Common myeloid progenitor, CD34-positive (primary cell): ENCODE results near the gene BPIFB3.

Experiments used
- CTCF ChIA-PET: fragments of 350-600 bp; sonication (Branson Sonifier 250); formaldehyde crosslinking; loops from one replicate; lab custom pipeline; 2021; ENCODE audit warnings: antibody characterized with exemption; lab: Charles Lee
- POLR2A ChIA-PET: fragments of 350-600 bp; sonication (Branson Sonifier 250); formaldehyde crosslinking; loops from one replicate; lab custom pipeline; 2021; ENCODE audit warnings: antibody characterized with exemption; lab: Charles Lee
- DNase-seq, 3 donors: peaks; one replicate each; pipeline versions ENCODE4 v3.0.0 to v3.0.0-alpha.2; 2013
- H3K27ac ChIP-seq, 2 experiments: 1 replicate in 1 of 2; 2 replicates in 1 of 2; pipeline ENCODE4 v1.7.0; 2013; ENCODE audit warnings: inconsistent platforms in 2 of 2, low read length in 2 of 2, mild to moderate bottlenecking in 2 of 2, low read depth in 1 of 2, moderate library complexity in 1 of 2; ENCODE audit not compliant: severe bottlenecking in 2 of 2, insufficient read depth in 1 of 2, poor library complexity in 1 of 2
- H3K27me3 ChIP-seq, 5 experiments: replicated peaks in 2 of 5; 1 replicate in 3 of 5; 2 replicates in 2 of 5; pipeline versions ENCODE4 v1.6.1 to v1.7.0; 2013; ENCODE audit warnings: low read length in 4 of 5, mild to moderate bottlenecking in 2 of 5, moderate library complexity in 2 of 5, inconsistent platforms in 1 of 5; ENCODE audit not compliant: insufficient read depth in 5 of 5, control insufficient read depth in 4 of 5
- H3K36me3 ChIP-seq, 4 experiments: 1 replicate in 2 of 4; 2 replicates in 2 of 4; pipeline versions ENCODE4 v1.6.1 to v1.7.0; 2013; ENCODE audit warnings: low read length in 3 of 4, control low read depth in 1 of 4, mild to moderate bottlenecking in 1 of 4; ENCODE audit not compliant: control insufficient read depth in 4 of 4, insufficient read depth in 4 of 4
- H3K4me1 ChIP-seq, 4 experiments: 1 replicate in 3 of 4; 2 replicates in 1 of 4; pipeline versions ENCODE4 v1.6.1 to v1.7.1; 2013; ENCODE audit warnings: low read length in 3 of 4, mild to moderate bottlenecking in 3 of 4, control low read depth in 1 of 4, inconsistent platforms in 1 of 4, moderate library complexity in 1 of 4; ENCODE audit not compliant: control insufficient read depth in 4 of 4, insufficient read depth in 4 of 4; ENCODE audit errors: control extremely low read depth in 1 of 4
- H3K4me3 ChIP-seq, 7 experiments: 1 replicate in 4 of 7; 2 replicates in 3 of 7; pipeline versions ENCODE4 v1.5.1 to v1.7.0; 2013; ENCODE audit warnings: mild to moderate bottlenecking in 7 of 7, low read length in 6 of 7, moderate library complexity in 6 of 7, inconsistent platforms in 2 of 7, low read depth in 2 of 7, control low read depth in 1 of 7; ENCODE audit not compliant: insufficient read depth in 4 of 7, control insufficient read depth in 1 of 7; ENCODE audit errors: extremely low read depth in 1 of 7
- H3K9me3 ChIP-seq, 5 experiments: 1 replicate in 4 of 5; 2 replicates in 1 of 5; pipeline versions ENCODE4 v1.6.1 to v1.7.1; 2013; ENCODE audit warnings: low read length in 4 of 5, mild to moderate bottlenecking in 2 of 5, inconsistent platforms in 1 of 5, low read depth in 1 of 5, moderate library complexity in 1 of 5; ENCODE audit not compliant: control insufficient read depth in 4 of 5, insufficient read depth in 2 of 5; ENCODE audit errors: control extremely low read depth in 1 of 5
- WGBS: methylation state at CpG from one replicate; pipeline ENCODE4 v1.1.5; 2013; ENCODE audit not compliant: insufficient coverage; 5-methylcytosine and 5-hydroxymethylcytosine counted together

Gene BPIFB3

GRCh38 chr20:33007376-33008335 is 46.0 kb upstream of the BPIFB3 start, which contains the start of gene BPIFB2:
TSS of gene BPIFB2 (plus strand) at chr20:33007704. CDS start at chr20:33008575, 871 bp downstream.
- Histone ChIP-seq H3K27me3 (no peaks in the 10 kb centered on the region), H3K27ac (no peak within 1 kb of the TSS), H3K36me3 (no peaks in the 10 kb centered on the region), H3K9me3 (peaks cover 0 to 4% (median 3%) of the 10 kb centered on the region in 5 experiments), H3K4me1 (no peaks in the 10 kb centered on the region), H3K4me3 (no peak within 1 kb of the TSS)
- ChIA-PET CTCF (no interaction called here), POLR2A (no interaction called here)
- 89% methylated on average over 10 of the region's 11 CpGs for WGBS
- DNase-seq: no peak

GRCh38 chr20:33008336-33009213 is 45.1 kb upstream of the BPIFB3 start:
- Histone ChIP-seq H3K4me3 (no peak overlapping the region), H3K4me1 (no peaks in the 10 kb centered on the region), H3K9me3 (peaks cover 0 to 4% (median 3%) of the 10 kb centered on the region in 5 experiments), H3K36me3 (no peaks in the 10 kb centered on the region), H3K27me3 (no peaks in the 10 kb centered on the region), H3K27ac (no peak overlapping the region)
- 97% methylated on average over 22 of the region's 23 CpGs for WGBS
- ChIA-PET POLR2A (no interaction called here), CTCF (interaction anchor here (1.1 kb wide), 1 partner anchor 10 kb away, joined by 3 read pairs; no protein-coding TSS in a partner anchor)
- no peak for DNase-seq

- ChIA-PET POLR2A (no interaction called here), CTCF (interaction anchor here (1.1 kb wide), 1 partner anchor 11 kb away, joined by 3 read pairs; no protein-coding TSS in a partner anchor)
- H3K36me3 ChIP-seq: no peaks in the 10 kb centered on the region
- peaks cover 0 to 4% (median 3%) of the 10 kb centered on the region in 5 experiments for H3K9me3 ChIP-seq
- DNase-seq: no peak
- H3K4me1 ChIP-seq: no peaks in the 10 kb centered on the region
- 91% methylated on average over 17 of the region's 19 CpGs for WGBS
- no peak overlapping the region for H3K4me3 ChIP-seq
- H3K27ac ChIP-seq: no peak overlapping the region
- no peaks in the 10 kb centered on the region for H3K27me3 ChIP-seq
Measured at GRCh38 chr20:33009214-33010132, 44.2 kb upstream of the BPIFB3 start.

- Histone ChIP-seq H3K9me3 (peaks cover 0 to 4% (median 3%) of the 10 kb centered on the region in 5 experiments), H3K4me1 (no peaks in the 10 kb centered on the region), H3K4me3 (no peak overlapping the region), H3K36me3 (no peaks in the 10 kb centered on the region), H3K27ac (no peak overlapping the region), H3K27me3 (no peaks in the 10 kb centered on the region)
- ChIA-PET CTCF (interaction anchor here (0.6 to 1.1 kb wide), 2 partner anchors 12 to 65 kb away, joined by 3 read pairs; no protein-coding TSS in a partner anchor), POLR2A (no interaction called here)
- 100% methylated on average over 2 of the region's 5 CpGs for WGBS
- no peak for DNase-seq
Measured at GRCh38 chr20:33010133-33010504, 43.6 kb upstream of the BPIFB3 start.

DNA sequence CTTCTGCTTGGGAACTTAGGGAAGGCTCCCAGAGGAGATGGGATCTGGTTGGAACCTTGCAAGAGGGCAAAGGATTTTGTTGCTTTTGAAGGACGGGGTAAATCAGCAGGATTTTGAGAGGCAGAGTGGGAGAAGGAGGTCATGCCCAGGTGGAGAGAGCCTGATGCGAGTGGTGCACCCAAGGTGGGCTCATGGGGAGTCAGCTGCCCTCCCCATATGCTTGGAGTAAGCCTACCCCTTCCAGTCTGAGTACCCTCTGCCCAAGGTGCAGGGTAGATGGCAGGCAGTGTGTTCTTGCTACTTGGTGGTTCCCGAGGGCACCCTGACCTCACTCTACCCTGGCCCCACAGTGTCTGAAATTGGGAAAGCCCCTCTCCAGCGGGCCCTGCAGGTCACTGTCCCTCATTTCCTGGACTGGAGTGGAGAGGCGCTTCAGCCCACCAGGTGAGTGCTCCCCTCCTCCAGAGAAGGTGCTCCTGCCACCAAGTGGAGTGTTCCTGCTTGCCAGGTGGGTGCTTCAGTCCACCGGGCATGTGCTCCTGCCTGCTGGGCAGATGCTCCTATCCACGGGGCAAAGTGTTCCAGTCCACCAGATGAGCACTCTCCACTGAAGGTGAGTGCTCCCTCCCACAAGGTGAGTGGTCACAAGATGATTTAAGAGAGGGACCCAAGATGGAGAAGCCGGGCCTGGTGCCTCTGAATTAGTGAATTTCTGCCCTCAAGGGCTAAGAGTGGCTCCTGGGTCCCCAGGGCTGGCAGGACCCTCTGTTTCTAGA is 42.8 kb upstream of the BPIFB3 start:
- Histone ChIP-seq H3K9me3 (no peaks in the 10 kb centered on the region), H3K36me3 (no peaks in the 10 kb centered on the region), H3K4me1 (no peaks in the 10 kb centered on the region), H3K4me3 (no peak overlapping the region), H3K27me3 (no peaks in the 10 kb centered on the region), H3K27ac (no peak overlapping the region)
- CTCF ChIA-PET: interaction anchor here (0.6 kb wide), 1 partner anchor 66 kb away, joined by 3 read pairs; no protein-coding TSS in a partner anchor
- POLR2A ChIA-PET: no interaction called here
- no peak for DNase-seq
- 89% methylated on average over 8 of the region's 8 CpGs for WGBS
